Chondrocyte (in vitro differentiated cells): ENCODE data around the gene SND1. TPM values are rescaled to one million over a fixed set of nuclear protein-coding genes. Genes with fewer than 3 reads are reported as not detected.

Experiments used
- DNase-seq: peaks from one replicate; pipeline ENCODE4 v3.0.0; 2021; ENCODE audit warnings: mixed read lengths, low spot score
- H3K27ac Mint-ChIP-seq: one replicate; pipeline ENCODE4 v1.8.0; 2021; ENCODE audit warnings: mild to moderate bottlenecking, moderate library complexity, mixed read lengths; ENCODE audit not compliant: unreplicated experiment
- H3K27me3 Mint-ChIP-seq: 2 replicates; pipeline ENCODE4 v1.8.0; 2021; ENCODE audit warnings: low read depth, mixed read lengths
- H3K36me3 Mint-ChIP-seq: 2 replicates; pipeline ENCODE4 v1.8.0; 2021; ENCODE audit warnings: low read depth, mixed read lengths
- H3K4me1 Mint-ChIP-seq: 2 replicates; pipeline ENCODE4 v1.8.0; 2021; ENCODE audit warnings: low read depth, mild to moderate bottlenecking, mixed read lengths
- H3K4me3 Mint-ChIP-seq: one replicate; pipeline ENCODE4 v1.8.0; 2021; ENCODE audit warnings: mild to moderate bottlenecking, moderate library complexity, mixed read lengths; ENCODE audit not compliant: unreplicated experiment
- H3K9me3 Mint-ChIP-seq: 2 replicates; pipeline ENCODE4 v1.8.0; 2021; ENCODE audit warnings: low read depth, mixed read lengths
- CTCF ChIP-seq: fragments of 200-600 bp; sonication (generic); IDR thresholded peaks from 2 replicates; pipeline ENCODE4 v1.5.0; 2021; ENCODE audit warnings: antibody characterized with exemption, mild to moderate bottlenecking, moderate library complexity
- total RNA-seq: library from RNA; stranded (reverse); gene quantifications from 3 replicates; pipeline ENCODE4 v1.2.1, GENCODE V29; 2021

SND1 gene
- total RNA-seq, 1 donor from 2014 or later: 229 TPM

- H3K27ac Mint-ChIP-seq: no peak overlapping the region
- peaks cover 3% of the 10 kb centered on the region for H3K36me3 Mint-ChIP-seq
- no peaks in the 10 kb centered on the region for H3K27me3 Mint-ChIP-seq
- H3K4me3 Mint-ChIP-seq: no peak overlapping the region
- peaks cover 17% of the 10 kb centered on the region for H3K4me1 Mint-ChIP-seq
- no peak for TF ChIP-seq CTCF
- DNase-seq: no peak
- H3K9me3 Mint-ChIP-seq: peaks cover 3% of the 10 kb centered on the region
These were observed 315.3 kb downstream of the SND1 start for GRCh38 chr7:127967281-127967680.

GRCh38 chr7:127968547-127968946, 316.6 kb downstream of the SND1 start:
- Mint-ChIP-seq H3K27me3 (no peaks in the 10 kb centered on the region), H3K36me3 (no peaks in the 10 kb centered on the region), H3K4me1 (peaks cover 12% of the 10 kb centered on the region), H3K4me3 (no peak overlapping the region), H3K9me3 (no peaks in the 10 kb centered on the region), H3K27ac (peak overlapping the region; percentile 20)
- TF ChIP-seq CTCF: no peak
- no peak for DNase-seq

- no peak overlapping the region for H3K27ac Mint-ChIP-seq
These were observed 321.8 kb downstream of the SND1 start for GRCh38 chr7:127973832-127974231.

GRCh38 chr7:127974446-127975035, 322.5 kb downstream of the SND1 start:
- Mint-ChIP-seq H3K9me3 (peaks cover 6% of the 10 kb centered on the region), H3K4me1 (peaks cover 42% of the 10 kb centered on the region), H3K4me3 (no peak overlapping the region), H3K27me3 (no peaks in the 10 kb centered on the region), H3K36me3 (peaks cover 16% of the 10 kb centered on the region), H3K27ac (no peak overlapping the region)
- DNase-seq: no peak
- TF ChIP-seq CTCF: no peak

More at GRCh38 chr7:127973832-127974231, 321.8 kb downstream of the SND1 start:
- Mint-ChIP-seq H3K4me1 (peaks cover 36% of the 10 kb centered on the region), H3K9me3 (peaks cover 3% of the 10 kb centered on the region), H3K36me3 (peaks cover 11% of the 10 kb centered on the region), H3K4me3 (no peak overlapping the region), H3K27me3 (no peaks in the 10 kb centered on the region)
- DNase-seq: no peak
- no peak for TF ChIP-seq CTCF

GRCh38 chr7:127976056-127976737, 324.2 kb downstream of the SND1 start:
- peak overlapping the region; percentile 71 for H3K27ac Mint-ChIP-seq
- peaks cover 6% of the 10 kb centered on the region for H3K9me3 Mint-ChIP-seq
- H3K4me1 Mint-ChIP-seq: peaks cover 41% of the 10 kb centered on the region
- H3K27me3 Mint-ChIP-seq: no peaks in the 10 kb centered on the region
- no peak overlapping the region for H3K4me3 Mint-ChIP-seq
- DNase-seq: no peak
- H3K36me3 Mint-ChIP-seq: peaks cover 16% of the 10 kb centered on the region
- TF ChIP-seq CTCF: no peak
